Measurements from ENCODE around the gene TMEM147. TPM values are rescaled to one million over a fixed set of nuclear protein-coding genes. Genes with fewer than 3 reads are reported as not detected.
A peak's percentile ranks its signal among the peaks of the same experiment; 100 is the strongest.

Gene TMEM147
- polyA plus RNA-seq, 2 of the 4 experiments (the other 2 are of a cell fraction), result 282 to 335 TPM

GRCh38 chr19:35551091-35551810 is 5.8 kb downstream of the TMEM147 start:
- no peak overlapping the region for H3K4me2 ChIP-seq
- no peak overlapping the region for H3K4me3 ChIP-seq
- TF ChIP-seq MAZ (IDR thresholded peaks at IDR 0.05; ENCODE audit: borderline replicate concordance, low read depth, low read length), result no peak
- TF ChIP-seq CEBPB (IDR thresholded peaks at IDR 0.05), result no peak
- no peak for TF ChIP-seq PHF8 (IDR thresholded peaks at IDR 0.05; ENCODE audit: borderline replicate concordance, low read depth)
- no peak for TF ChIP-seq TFCP2L1 (CRISPR knock-in tag; IDR thresholded peaks at IDR 0.05)
- no peak for TF ChIP-seq RARB (CRISPR knock-in tag; IDR thresholded peaks at IDR 0.05)
- TF ChIP-seq ZSCAN20 (CRISPR knock-in tag; IDR thresholded peaks at IDR 0.05), result no peak
- no peak for TF ChIP-seq JUN (IDR thresholded peaks at IDR 0.05)
- TF ChIP-seq NFE2L2 (conservative IDR thresholded peaks at IDR 0.05; ENCODE audit: low read length), result no peak
- no peak for TF ChIP-seq FOSL2 (IDR thresholded peaks at IDR 0.05)
- no peak for TF ChIP-seq FOSL2 (CRISPR knock-in tag; IDR thresholded peaks at IDR 0.05)
- no peak for TF ChIP-seq KDM1A (IDR thresholded peaks at IDR 0.05; ENCODE audit: low read depth)
- no peak for TF ChIP-seq HDAC2 (IDR thresholded peaks at IDR 0.05)
- TF ChIP-seq EHMT2 (IDR thresholded peaks at IDR 0.05; ENCODE audit: low read depth), result no peak
- no peak for TF ChIP-seq POLR2A (IDR thresholded peaks at IDR 0.05; ENCODE audit: low read length)
- no peaks in the 10 kb centered on the region for H3K9me3 ChIP-seq
- H3K4me1 ChIP-seq, result peaks cover 8% of the 10 kb centered on the region
- ATAC-seq, result no peak
- CTCF ChIA-PET, result interaction anchor here (0.6 to 5.1 kb wide), 8 partner anchors 10 to 409 kb away, joined by 3 to 81 read pairs (median 13); partner anchors contain the start of gene ATP4A
- DNase-seq (ENCODE audit: low read depth in 1 of 2, low spot score in 1 of 2), result no peak
- FAIRE-seq, result no peak
- WGBS (ENCODE audit: missing lambda C conversion rate), result 87% methylated on average over 21 of the region's 21 CpGs
- POLR2A ChIA-PET, result no interaction called here
- no peak overlapping the region for H3K27ac ChIP-seq

GRCh38 chr19:35552534-35553384 is 7.3 kb downstream of the TMEM147 start:
- H3K4me2 ChIP-seq, result no peak overlapping the region
- WGBS (ENCODE audit: missing lambda C conversion rate), result 56% methylated on average over 13 of the region's 13 CpGs
- no peak overlapping the region for H3K27ac ChIP-seq
- ATAC-seq (no peak), FAIRE-seq (peak; percentile 76), DNase-seq (ENCODE audit: low read depth in 1 of 2, low spot score in 1 of 2) (no peak)
- POLR2A ChIA-PET, result interaction anchor here (0.7 kb wide), 1 partner anchor 79 kb away, joined by 3 read pairs; no protein-coding TSS in a partner anchor
- H3K9me3 ChIP-seq, result no peaks in the 10 kb centered on the region
- H3K4me1 ChIP-seq, result no peaks in the 10 kb centered on the region
- CTCF ChIA-PET, result interaction anchor here (0.8 to 1.3 kb wide), 5 partner anchors 10 to 108 kb away, joined by 3 to 5 read pairs (median 3); partner anchors contain the start of gene ATP4A
- no peak for TF ChIP-seq EHMT2 (IDR thresholded peaks at IDR 0.05; ENCODE audit: low read depth)
- no peak for TF ChIP-seq CBX8 (IDR thresholded peaks at IDR 0.05)
- TF ChIP-seq RARB (CRISPR knock-in tag; IDR thresholded peaks at IDR 0.05), result no peak
- no peak for TF ChIP-seq RFX5 (IDR thresholded peaks at IDR 0.05)
- TF ChIP-seq FOXS1 (CRISPR knock-in tag; IDR thresholded peaks at IDR 0.05), result no peak
- TF ChIP-seq FOSB (CRISPR knock-in tag; IDR thresholded peaks at IDR 0.05), result no peak
- no peak for TF ChIP-seq ESRRA (IDR thresholded peaks at IDR 0.05; ENCODE audit: borderline replicate concordance, low read length)
- no peak for TF ChIP-seq ZNF302 (CRISPR knock-in tag; IDR thresholded peaks at IDR 0.05)
- no peak for TF ChIP-seq JUNB (IDR thresholded peaks at IDR 0.05)
- no peak for TF ChIP-seq BHLHE40 (IDR thresholded peaks at IDR 0.05; ENCODE audit: low read depth, low read length)
- TF ChIP-seq, protein P1, sequence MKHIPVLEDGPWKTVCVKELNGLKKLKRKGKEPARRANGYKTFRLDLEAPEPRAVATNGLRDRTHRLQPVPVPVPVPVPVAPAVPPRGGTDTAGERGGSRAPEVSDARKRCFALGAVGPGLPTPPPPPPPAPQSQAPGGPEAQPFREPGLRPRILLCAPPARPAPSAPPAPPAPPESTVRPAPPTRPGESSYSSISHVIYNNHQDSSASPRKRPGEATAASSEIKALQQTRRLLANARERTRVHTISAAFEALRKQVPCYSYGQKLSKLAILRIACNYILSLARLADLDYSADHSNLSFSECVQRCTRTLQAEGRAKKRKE (CRISPR knock-in tag; IDR thresholded peaks at IDR 0.05; ENCODE audit: low read depth), result no peak
- TF ChIP-seq GATA3 (IDR thresholded peaks at IDR 0.05; ENCODE audit: borderline replicate concordance), result no peak
- no peak for TF ChIP-seq HEYL (CRISPR knock-in tag; IDR thresholded peaks at IDR 0.05)
- TF ChIP-seq NR3C1 (IDR thresholded peaks at IDR 0.05), result no peak
- TF ChIP-seq POLR2A (IDR thresholded peaks at IDR 0.05; ENCODE audit: low read length), result no peak
- TF ChIP-seq, protein P2, sequence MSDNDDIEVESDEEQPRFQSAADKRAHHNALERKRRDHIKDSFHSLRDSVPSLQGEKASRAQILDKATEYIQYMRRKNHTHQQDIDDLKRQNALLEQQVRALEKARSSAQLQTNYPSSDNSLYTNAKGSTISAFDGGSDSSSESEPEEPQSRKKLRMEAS (IDR thresholded peaks at IDR 0.05), result no peak
- TF ChIP-seq PHF8 (IDR thresholded peaks at IDR 0.05; ENCODE audit: borderline replicate concordance, low read depth), result no peak
- TF ChIP-seq CEBPB (IDR thresholded peaks at IDR 0.05), result no peak
- TF ChIP-seq MAZ (IDR thresholded peaks at IDR 0.05; ENCODE audit: borderline replicate concordance, low read depth, low read length), result no peak
- no peak overlapping the region for H3K4me3 ChIP-seq
